ENCODE results near the gene DZIP3. TPM values are rescaled to one million over a fixed set of nuclear protein-coding genes. Genes with fewer than 3 reads are reported as not detected.

Gene DZIP3
- total RNA-seq, 2 experiments from 2014 or later: 14.5 to 31.8 TPM

- Histone ChIP-seq H3K79me2 (ENCODE audit: insufficient read depth, low read depth, low read length) (no peaks in the 10 kb centered on the region), H2AFZ (ENCODE audit: low read length) (no peak overlapping the region), H3K9me2 (ENCODE audit: insufficient read depth, low read length) (no peaks in the 10 kb centered on the region), H3K36me3 (ENCODE audit: insufficient read depth, low read length) (peaks cover 25% of the 10 kb centered on the region), H3K9me3 (ENCODE audit: low read length) (peaks cover 13% of the 10 kb centered on the region), H4K20me1 (ENCODE audit: insufficient read depth, low read length) (no peaks in the 10 kb centered on the region), H3K4me1 (ENCODE audit: insufficient read depth, low read length, poor library complexity, severe bottlenecking) (peaks cover 8% of the 10 kb centered on the region), H3K27ac (ENCODE audit: low read depth, low read length, poor library complexity, severe bottlenecking) (no peak overlapping the region), H3K4me3 (ENCODE audit: low read depth, low read length, poor library complexity, severe bottlenecking) (no peak overlapping the region), H3K4me2 (ENCODE audit: low read length) (no peak overlapping the region)
- TF ChIP-seq EZH2phosphoT487 (IDR thresholded peaks at IDR 0.05; ENCODE audit: borderline replicate concordance, low read depth, low read length) (no peak), CTCF (conservative IDR thresholded peaks at IDR 0.05; ENCODE audit: low read length) (no peak)
- CTCF ChIA-PET (ENCODE audit: unreplicated experiment): no interaction called here
- POLR2A ChIA-PET: interaction anchor here (0.6 to 1.6 kb wide), 3 partner anchors 10 to 25 kb away, joined by 3 to 4 read pairs (median 3); no protein-coding TSS in a partner anchor
- no peak for DNase-seq (ENCODE audit: low spot score)
- no TSS peak for BruUV-seq (replicated peaks)
- intact Hi-C loops (cut with micrococcal nuclease; ENCODE audit: unreplicated experiment): no loop called here
Observed at GRCh38 chr3:108605028-108605427, 15.5 kb downstream of the DZIP3 start.

- BruUV-seq (replicated peaks): no TSS peak
- no peak overlapping the region for H2AFZ ChIP-seq (ENCODE audit: low read length)
- H3K27ac ChIP-seq (ENCODE audit: low read depth, low read length, poor library complexity, severe bottlenecking): no peak overlapping the region
- CTCF ChIA-PET (ENCODE audit: unreplicated experiment): no interaction called here
- H3K4me3 ChIP-seq (ENCODE audit: low read depth, low read length, poor library complexity, severe bottlenecking): no peak overlapping the region
- H3K36me3 ChIP-seq (ENCODE audit: insufficient read depth, low read length): peaks cover 25% of the 10 kb centered on the region
- no peak for DNase-seq (ENCODE audit: low spot score)
- intact Hi-C loops (cut with micrococcal nuclease; ENCODE audit: unreplicated experiment): no loop called here
- peaks cover 13% of the 10 kb centered on the region for H3K9me3 ChIP-seq (ENCODE audit: low read length)
- no peaks in the 10 kb centered on the region for H4K20me1 ChIP-seq (ENCODE audit: insufficient read depth, low read length)
- POLR2A ChIA-PET: interaction anchor here (0.6 to 1.3 kb wide), 3 partner anchors 9 to 59 kb away, joined by 3 read pairs; no protein-coding TSS in a partner anchor
- peaks cover 8% of the 10 kb centered on the region for H3K4me1 ChIP-seq (ENCODE audit: insufficient read depth, low read length, poor library complexity, severe bottlenecking)
- H3K9me2 ChIP-seq (ENCODE audit: insufficient read depth, low read length): no peaks in the 10 kb centered on the region
- H3K4me2 ChIP-seq (ENCODE audit: low read length): no peak overlapping the region
- TF ChIP-seq CTCF (conservative IDR thresholded peaks at IDR 0.05; ENCODE audit: low read length): no peak
- no peak for TF ChIP-seq EZH2phosphoT487 (IDR thresholded peaks at IDR 0.05; ENCODE audit: borderline replicate concordance, low read depth, low read length)
- H3K79me2 ChIP-seq (ENCODE audit: insufficient read depth, low read depth, low read length): no peaks in the 10 kb centered on the region
Observed at GRCh38 chr3:108605491-108605890, 16.0 kb downstream of the DZIP3 start.

GRCh38 chr3:108608750-108609149, 19.2 kb downstream of the DZIP3 start:
- Histone ChIP-seq H3K4me2 (ENCODE audit: low read length) (no peak overlapping the region), H4K20me1 (ENCODE audit: insufficient read depth, low read length) (no peaks in the 10 kb centered on the region), H3K9me3 (ENCODE audit: low read length) (no peaks in the 10 kb centered on the region), H3K4me1 (ENCODE audit: insufficient read depth, low read length, poor library complexity, severe bottlenecking) (peaks cover 4% of the 10 kb centered on the region), H3K27ac (ENCODE audit: low read depth, low read length, poor library complexity, severe bottlenecking) (no peak overlapping the region), H3K36me3 (ENCODE audit: insufficient read depth, low read length) (peaks cover 21% of the 10 kb centered on the region), H3K79me2 (ENCODE audit: insufficient read depth, low read depth, low read length) (no peaks in the 10 kb centered on the region), H3K9me2 (ENCODE audit: insufficient read depth, low read length) (no peaks in the 10 kb centered on the region), H2AFZ (ENCODE audit: low read length) (no peak overlapping the region), H3K4me3 (ENCODE audit: low read depth, low read length, poor library complexity, severe bottlenecking) (no peak overlapping the region)
- POLR2A ChIA-PET: no interaction called here
- no peak for DNase-seq (ENCODE audit: low spot score)
- CTCF ChIA-PET (ENCODE audit: unreplicated experiment): no interaction called here
- intact Hi-C loops (cut with micrococcal nuclease; ENCODE audit: unreplicated experiment): no loop called here
- no TSS peak for BruUV-seq (replicated peaks)
- TF ChIP-seq CTCF (conservative IDR thresholded peaks at IDR 0.05; ENCODE audit: low read length): no peak
- TF ChIP-seq EZH2phosphoT487 (IDR thresholded peaks at IDR 0.05; ENCODE audit: borderline replicate concordance, low read depth, low read length): no peak
